Mucosa of descending colon (tissue), 3 donors: ENCODE results near the gene MARCHF2. TPM values are rescaled to one million over a fixed set of nuclear protein-coding genes. Genes with fewer than 3 reads are reported as not detected.

ENCODE experiments used
- ATAC-seq: fragments of 200-7000 bp; cut with Tn5 transposase; one replicate; pipeline ENCODE4 v1.9.1; 2020; ENCODE audit warnings: mild to moderate bottlenecking, moderate library complexity
- DNase-seq, 3 donors: peaks; one replicate each; pipeline ENCODE4 v3.0.0-alpha.2; 2020
- H3K36me3 ChIP-seq: fragments of 200-600 bp; one replicate; pipeline ENCODE4 v1.8.0; 2021; ENCODE audit warnings: low read depth, mild to moderate bottlenecking
- H3K4me1 ChIP-seq: fragments of 200-600 bp; one replicate; pipeline ENCODE4 v1.8.0; 2021; ENCODE audit warnings: low read depth, mild to moderate bottlenecking
- H3K4me3 ChIP-seq: fragments of 200-600 bp; one replicate; pipeline ENCODE4 v1.8.0; 2021; ENCODE audit warnings: mild to moderate bottlenecking
- H3K9me3 ChIP-seq: fragments of 200-600 bp; one replicate; pipeline ENCODE4 v1.8.0; 2021; ENCODE audit warnings: mild to moderate bottlenecking
- CTCF ChIP-seq: fragments of 200-600 bp; IDR thresholded peaks from one replicate; pipeline ENCODE4 v1.8.0; 2022; ENCODE audit warnings: antibody characterized with exemption, mild to moderate bottlenecking
- intact Hi-C, 2 donors: fragments of 100-400 bp; cut with DNase I in 1 of 2; cut with micrococcal nuclease in 1 of 2; formaldehyde crosslinking; loops; one replicate each; pipeline versions ENCODE4 v1.11.0 to v1.11.1; 2022; cut with DNase I, micrococcal nuclease
- total RNA-seq, 3 donors: library from RNA; stranded (reverse); fragmentation: NEBNext Ultra II Directional in 2 of 3; extraction: Animal tissue kit (Norgen Biotek cat#: 25700) in 2 of 3; gene quantifications; one replicate each; pipeline versions ENCODE4 v1.2.1 to v1.2.4, GENCODE V29; 2021 to 2023
- donor health status: DM: no; HTN: no; CAD: no; lungs with moderate emphysema.
- donor health status: DM: no; HTN: no; CAD: no.
- donor health status: DM: no; HTN: yes; CAD: no.

The MARCHF2 gene
- total RNA-seq, 3 donors from 2014 or later: 27.2 to 62.0 (median 33.8) TPM

GRCh38 chr19:8453616-8454015 lies 40.5 kb downstream of the MARCHF2 start:
- Histone ChIP-seq H3K4me3 (no peak overlapping the region), H3K9me3 (no peaks in the 10 kb centered on the region), H3K4me1 (peaks cover 46% of the 10 kb centered on the region), H3K36me3 (no peaks in the 10 kb centered on the region)
- intact Hi-C loops: no loop called here
- DNase-seq (no peak), ATAC-seq (no peak)
- no peak for TF ChIP-seq CTCF

DNA sequence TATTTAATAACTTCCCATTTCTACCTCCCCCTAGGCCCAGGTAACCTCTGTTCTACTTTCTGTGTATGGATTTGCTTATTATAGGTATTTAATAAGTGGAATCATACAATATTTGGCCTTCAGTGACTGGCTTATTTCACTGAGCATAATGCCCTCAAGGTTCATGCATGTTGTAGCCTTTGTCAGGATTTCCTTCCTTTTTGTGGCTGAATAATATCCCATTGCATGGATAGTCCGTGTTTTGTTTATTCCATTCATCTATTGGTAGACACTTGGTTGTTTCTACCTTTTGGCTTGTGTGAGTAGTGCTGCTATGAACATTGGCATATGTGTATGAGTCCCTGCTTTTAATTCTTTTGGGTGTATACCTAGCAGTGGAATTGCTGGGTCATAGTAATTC lies 41.1 kb downstream of the MARCHF2 start:
- ATAC-seq: no peak
- H3K9me3 ChIP-seq: no peaks in the 10 kb centered on the region
- intact Hi-C loops: no loop called here
- no peak overlapping the region for H3K4me3 ChIP-seq
- H3K36me3 ChIP-seq: no peaks in the 10 kb centered on the region
- no peak for DNase-seq
- H3K4me1 ChIP-seq: peaks cover 48% of the 10 kb centered on the region
- TF ChIP-seq CTCF: no peak

DNA sequence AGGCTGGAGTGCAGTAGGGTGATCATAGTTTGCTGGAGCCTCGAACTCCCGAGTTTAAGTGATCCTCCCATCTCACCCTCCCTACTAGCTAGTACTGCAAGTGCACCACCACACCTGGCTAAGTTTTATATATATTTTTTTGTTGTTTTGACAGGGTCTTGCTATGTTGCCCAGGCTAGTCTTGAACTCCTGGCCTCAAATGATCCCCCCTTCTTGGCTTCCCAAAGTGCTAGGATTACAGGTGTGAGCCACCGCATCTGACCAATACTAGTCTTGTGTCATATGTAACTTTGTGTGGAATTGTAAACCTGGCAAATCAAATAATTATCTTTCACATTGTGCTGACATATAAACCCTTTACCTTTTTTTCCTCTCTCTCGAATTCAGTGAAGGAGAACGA lies 41.9 kb downstream of the MARCHF2 start:
- Histone ChIP-seq H3K9me3 (no peaks in the 10 kb centered on the region), H3K4me1 (peaks cover 55% of the 10 kb centered on the region), H3K4me3 (no peak overlapping the region), H3K36me3 (no peaks in the 10 kb centered on the region)
- intact Hi-C loops: no loop called here
- no peak for TF ChIP-seq CTCF
- ATAC-seq (no peak), DNase-seq (no peak)

- no peaks in the 10 kb centered on the region for H3K9me3 ChIP-seq
Measured at GRCh38 chr19:8456064-8456463, 43.0 kb downstream of the MARCHF2 start.

DNA sequence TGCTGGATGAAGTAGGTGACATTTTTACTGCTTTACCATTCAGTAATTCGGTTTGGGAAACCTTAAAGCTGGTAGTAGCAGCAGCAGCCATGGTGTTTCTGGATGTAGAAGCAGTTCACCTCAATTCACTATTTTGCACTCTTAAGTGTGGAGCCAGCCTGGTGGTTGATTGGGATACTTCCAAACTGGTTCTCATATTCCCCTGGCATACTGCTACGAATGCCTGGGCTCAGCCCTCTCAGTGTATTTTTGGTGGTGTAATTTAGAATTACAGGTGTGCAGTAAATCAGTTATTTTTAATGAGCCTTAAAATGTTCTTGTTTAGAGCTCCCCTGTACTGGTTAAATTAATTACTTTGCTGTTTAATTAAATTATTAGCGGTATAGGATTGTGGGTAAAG lies 44.1 kb downstream of the MARCHF2 start:
- Histone ChIP-seq H3K9me3 (no peaks in the 10 kb centered on the region), H3K4me3 (no peak overlapping the region), H3K4me1 (peaks cover 54% of the 10 kb centered on the region), H3K36me3 (no peaks in the 10 kb centered on the region)
- intact Hi-C loops: no loop called here
- DNase-seq (no peak), ATAC-seq (no peak)
- no peak for TF ChIP-seq CTCF

More at GRCh38 chr19:8456064-8456463, 43.0 kb downstream of the MARCHF2 start:
- Histone ChIP-seq H3K4me3 (no peak overlapping the region), H3K36me3 (no peaks in the 10 kb centered on the region), H3K4me1 (peaks cover 61% of the 10 kb centered on the region)
- intact Hi-C loops: no loop called here
- TF ChIP-seq CTCF: no peak
- ATAC-seq (peak; percentile 22), DNase-seq (no peak)

- H3K36me3 ChIP-seq: no peaks in the 10 kb centered on the region
- no peak overlapping the region for H3K4me3 ChIP-seq
- no peaks in the 10 kb centered on the region for H3K9me3 ChIP-seq
- DNase-seq (no peak), ATAC-seq (no peak)
- TF ChIP-seq CTCF: no peak
- peaks cover 47% of the 10 kb centered on the region for H3K4me1 ChIP-seq
- intact Hi-C loops: no loop called here
Measured at GRCh38 chr19:8457827-8458226, 44.7 kb downstream of the MARCHF2 start.
